ENCODE results near the gene RNF144B.
"Not testable (repeated sequence)": the region's sequence is repeated elsewhere in the genome, so short reads cannot be mapped to it uniquely, and the experiment has no call there.

Gene RNF144B

GRCh38 chr6:18446771-18447170 is 59.6 kb downstream of the RNF144B start:
- no peak for DNase-seq

GRCh38 chr6:18447552-18447951 is 60.4 kb downstream of the RNF144B start:
- no peak for DNase-seq

- no peak for DNase-seq
These were observed 64.6 kb downstream of the RNF144B start for GRCh38 chr6:18451756-18452155.

- no peak for DNase-seq
These were observed 67.3 kb downstream of the RNF144B start for GRCh38 chr6:18454446-18454845.

- DNase-seq, result peak; percentile 10
These were observed 70.1 kb downstream of the RNF144B start for GRCh38 chr6:18457065-18457737.

GRCh38 chr6:18458086-18458485 is 70.9 kb downstream of the RNF144B start:
- not testable (repeated sequence) for DNase-seq

- DNase-seq, result no peak
These were observed 76.3 kb downstream of the RNF144B start for GRCh38 chr6:18463429-18463828.

- no peak for DNase-seq
These were observed 77.0 kb downstream of the RNF144B start for GRCh38 chr6:18464176-18464575.

- no peak for DNase-seq
These were observed 78.4 kb downstream of the RNF144B start for GRCh38 chr6:18465410-18466154.

- no peak for DNase-seq
These were observed 80.8 kb downstream of the RNF144B start for GRCh38 chr6:18467741-18468502.

GRCh38 chr6:18468503-18468843 is 81.3 kb downstream of the RNF144B start:
- DNase-seq, result no peak

- no peak for DNase-seq
These were observed 82.4 kb downstream of the RNF144B start for GRCh38 chr6:18469536-18469935.

- no peak for DNase-seq
These were observed 84.2 kb downstream of the RNF144B start for GRCh38 chr6:18471232-18471964.

- DNase-seq, result no peak
These were observed 85.8 kb downstream of the RNF144B start for GRCh38 chr6:18472941-18473340.

- DNase-seq, result no peak
These were observed 86.6 kb downstream of the RNF144B start for GRCh38 chr6:18473755-18474154.

GRCh38 chr6:18477301-18477941 is 90.3 kb downstream of the RNF144B start:
- peak; percentile 8 for DNase-seq

GRCh38 chr6:18478610-18479009 is 91.5 kb downstream of the RNF144B start:
- DNase-seq, result no peak

GRCh38 chr6:18481870-18482269 is 94.7 kb downstream of the RNF144B start:
- DNase-seq, result no peak

- DNase-seq, result no peak
These were observed 98.7 kb downstream of the RNF144B start for GRCh38 chr6:18485660-18486435.

GRCh38 chr6:18488004-18488403 is 100.9 kb downstream of the RNF144B start:
- DNase-seq, result no peak

- no peak for DNase-seq
These were observed 101.5 kb downstream of the RNF144B start for GRCh38 chr6:18488526-18489270.
